ENCODE data around the gene MYB.

GRCh38 chr6:135210632-135211305 lies 29.7 kb downstream of the MYB start:
- TF ChIP-seq CBX5 (IDR thresholded peaks at IDR 0.05; ENCODE audit: low read depth, low read length) (no peak), ATF3 (IDR thresholded peaks at IDR 0.05; ENCODE audit: insufficient read depth, low read depth, low read length) (no peak), POLR2A (IDR thresholded peaks at IDR 0.05; ENCODE audit: control extremely low read depth in 1 of 2, low read depth in 2 of 2, low read length in 2 of 2) (no peak), KDM1A (IDR thresholded peaks at IDR 0.05; ENCODE audit: borderline replicate concordance, low read length) (no peak), JUN (IDR thresholded peaks at IDR 0.05; ENCODE audit: low read depth, low read length) (no peak)

All from H1 (cell line).